Measurements from ENCODE around the gene NR6A1.

NR6A1 gene

DNA sequence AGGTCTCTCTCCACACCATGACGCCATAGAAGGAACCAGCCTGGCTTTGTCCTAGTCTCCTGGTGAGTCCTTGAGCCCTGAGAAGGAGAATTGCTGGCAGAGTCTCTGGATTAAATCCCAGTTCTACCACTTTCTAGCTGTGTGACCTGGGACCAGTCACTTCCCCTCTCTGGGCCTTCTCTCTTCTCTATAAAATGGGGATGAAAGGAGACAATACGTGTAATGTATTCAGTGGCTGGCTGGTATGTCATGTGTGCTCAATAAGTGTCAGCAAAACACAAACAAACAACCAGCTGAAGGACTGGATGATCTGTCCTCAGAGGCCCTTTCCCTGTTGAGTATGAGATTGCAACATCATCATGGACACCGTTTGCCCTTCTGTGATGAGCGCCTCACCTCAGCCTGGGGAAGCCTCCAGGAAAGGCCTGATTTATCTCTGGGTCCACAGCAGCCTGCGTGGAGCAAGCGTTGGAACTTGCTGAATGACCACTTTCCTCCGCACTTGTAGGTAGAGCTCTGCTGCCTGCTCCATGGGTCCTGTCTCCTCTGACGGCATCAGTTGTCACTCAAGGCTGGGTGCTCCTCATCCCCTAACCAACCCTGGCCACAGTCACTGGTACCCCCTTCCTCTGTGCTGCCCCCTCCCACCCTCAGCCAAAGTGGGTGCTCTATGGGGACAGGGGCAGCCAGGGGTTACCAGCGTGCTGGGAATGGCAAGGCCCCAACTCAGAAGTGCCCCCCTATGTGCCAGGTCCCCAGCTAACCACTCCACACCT, 260.3 kb downstream of the NR6A1 start:
- no peak for TF ChIP-seq CTCF (IDR thresholded peaks at IDR 0.05; ENCODE audit: extremely low read depth, insufficient read depth, missing control alignments)
- in situ Hi-C loops (cut with MboI; ENCODE audit: low pct_unique_long_range_greater_than_20kb, low sequenced_read_pairs, unreplicated experiment) = no loop called here
- peak; percentile 21 for DNase-seq (ENCODE audit: low spot score)

- peak; percentile 28 for DNase-seq (ENCODE audit: low spot score)
- TF ChIP-seq CTCF (IDR thresholded peaks at IDR 0.05; ENCODE audit: extremely low read depth, insufficient read depth, missing control alignments) = no peak
- in situ Hi-C loops (cut with MboI; ENCODE audit: low pct_unique_long_range_greater_than_20kb, low sequenced_read_pairs, unreplicated experiment) = no loop called here
These were observed 263.2 kb downstream of the NR6A1 start for GRCh38 chr9:124507880-124508423.

DNA sequence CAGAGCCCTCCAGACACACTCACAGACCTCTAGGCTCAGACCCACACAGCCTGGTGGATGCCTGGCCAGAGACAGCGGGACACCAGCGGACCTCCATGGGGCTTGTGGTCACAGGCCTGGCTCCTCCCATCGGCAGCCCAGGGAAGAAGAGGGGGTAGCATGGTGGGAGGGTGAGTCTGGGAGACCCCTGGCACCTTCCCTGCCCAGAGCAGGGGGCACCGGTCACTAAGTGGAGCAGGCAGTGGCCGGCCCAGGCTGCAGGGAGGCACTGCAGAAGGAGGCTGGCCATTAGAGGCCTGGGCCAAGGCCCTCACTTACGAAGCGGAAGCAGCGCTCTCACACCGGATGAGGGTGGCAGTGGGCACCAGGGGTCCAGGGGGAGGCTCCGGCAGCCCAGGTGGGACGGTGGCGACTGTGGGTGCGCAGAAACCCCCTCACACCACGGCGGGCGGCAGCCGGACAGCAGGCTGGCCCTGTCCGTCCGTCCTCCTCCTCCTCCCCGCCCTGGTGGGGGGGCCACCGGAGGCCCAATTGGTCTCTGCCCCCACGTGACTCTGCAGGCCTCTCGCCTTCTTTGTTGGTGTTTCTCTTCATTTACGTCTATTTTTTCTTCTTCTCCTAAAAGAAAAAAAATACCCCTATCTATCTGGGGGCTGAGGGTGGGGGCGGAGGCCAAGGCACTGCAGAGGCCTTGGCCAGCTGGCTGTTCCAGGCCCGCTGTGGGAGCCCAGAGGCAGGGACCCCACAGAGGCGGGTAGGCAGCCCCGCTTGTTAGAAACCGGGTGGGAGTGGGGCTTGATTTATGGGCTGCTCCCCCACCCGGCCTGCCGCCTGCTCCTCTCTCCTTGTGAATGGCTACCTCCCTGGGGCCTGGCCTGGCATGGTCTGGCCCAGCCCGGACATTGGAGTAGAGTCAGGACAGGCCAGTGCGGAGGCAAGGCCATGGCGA, 263.9 kb downstream of the NR6A1 start, which contains the start of gene NR5A1:
TSS of gene NR5A1 (minus strand) at position 469 of the 949 bp plus-strand sequence. CDS start 4,004 bp downstream, outside the sequence.
- TF ChIP-seq CTCF (IDR thresholded peaks at IDR 0.05; ENCODE audit: extremely low read depth, insufficient read depth, missing control alignments) = no peak
- in situ Hi-C loops (cut with MboI; ENCODE audit: low pct_unique_long_range_greater_than_20kb, low sequenced_read_pairs, unreplicated experiment) = no loop called here
- DNase-seq (ENCODE audit: low spot score) = no peak

DNA sequence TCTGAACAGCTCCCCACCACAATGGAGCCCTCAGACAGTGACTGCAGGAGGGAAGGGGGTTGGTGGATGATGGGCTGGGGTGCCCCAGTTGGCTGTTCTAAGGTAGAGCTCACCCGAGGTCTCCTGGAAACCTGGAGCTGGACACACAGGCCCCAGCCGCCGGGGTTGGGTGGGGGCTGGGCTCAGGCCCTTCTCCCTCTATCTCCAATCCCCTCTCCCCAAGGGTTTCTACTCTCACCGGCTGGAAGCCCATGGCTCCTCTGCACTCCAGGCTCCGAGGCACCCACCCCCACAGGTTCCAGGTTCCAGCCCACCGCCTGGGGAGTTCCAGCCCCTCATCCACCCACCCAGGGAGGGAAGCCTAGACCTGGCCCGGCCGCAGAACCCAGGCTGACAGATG, 264.7 kb downstream of the NR6A1 start:
- DNase-seq (ENCODE audit: low spot score) = no peak
- in situ Hi-C loops (cut with MboI; ENCODE audit: low pct_unique_long_range_greater_than_20kb, low sequenced_read_pairs, unreplicated experiment) = no loop called here
- TF ChIP-seq CTCF (IDR thresholded peaks at IDR 0.05; ENCODE audit: extremely low read depth, insufficient read depth, missing control alignments) = no peak

- no peak for DNase-seq (ENCODE audit: low spot score)
- no peak for TF ChIP-seq CTCF (IDR thresholded peaks at IDR 0.05; ENCODE audit: extremely low read depth, insufficient read depth, missing control alignments)
- in situ Hi-C loops (cut with MboI; ENCODE audit: low pct_unique_long_range_greater_than_20kb, low sequenced_read_pairs, unreplicated experiment) = no loop called here
These were observed 265.2 kb downstream of the NR6A1 start for GRCh38 chr9:124505901-124506346.

Data from GM13977 (cell line).